Fibroblast of skin of left biceps (primary cell): Measurements from ENCODE around the gene GSTP1.
"Not testable (repeated sequence)": the region's sequence is repeated elsewhere in the genome, so short reads cannot be mapped to it uniquely, and the experiment has no call there.

Experiments
- DNase-seq, 2 experiments: peaks; one replicate each; pipeline ENCODE4 v3.0.0-alpha.2; 2013; ENCODE audit warnings: low read depth in 2 of 2

Gene GSTP1

GRCh38 chr11:67563705-67564114 lies 19.9 kb upstream of the GSTP1 start:
- DNase-seq = peak; percentile 59 to 65

GRCh38 chr11:67564230-67564629 lies 19.4 kb upstream of the GSTP1 start:
- DNase-seq = no peak

GRCh38 chr11:67571443-67571842 lies 12.2 kb upstream of the GSTP1 start:
- no peak for DNase-seq

- no peak for DNase-seq
These were observed 11.3 kb upstream of the GSTP1 start for GRCh38 chr11:67572305-67572704.

- DNase-seq = peak in 1 of 2 experiments; percentile 9
These were observed 10.7 kb upstream of the GSTP1 start for GRCh38 chr11:67572747-67573419.

GRCh38 chr11:67574938-67575337 lies 8.7 kb upstream of the GSTP1 start:
- DNase-seq = no peak

- no peak for DNase-seq
These were observed 6.7 kb upstream of the GSTP1 start for GRCh38 chr11:67576735-67577475.

- DNase-seq = no peak
These were observed 5.7 kb upstream of the GSTP1 start for GRCh38 chr11:67577951-67578350.

- no peak for DNase-seq
These were observed 2.1 kb upstream of the GSTP1 start for GRCh38 chr11:67581469-67581868.

GRCh38 chr11:67582011-67582410 lies 1.6 kb upstream of the GSTP1 start:
- no peak for DNase-seq

- DNase-seq = peak in 1 of 2 experiments; percentile 6
These were observed 731 bp downstream of the GSTP1 start for GRCh38 chr11:67584205-67584880.

- no peak for DNase-seq
These were observed 1.6 kb downstream of the GSTP1 start for GRCh38 chr11:67584881-67585873.

- DNase-seq = no peak
These were observed 2.3 kb downstream of the GSTP1 start for GRCh38 chr11:67585911-67586310.

- DNase-seq = no peak
These were observed 3.1 kb downstream of the GSTP1 start for GRCh38 chr11:67586568-67587250.

- DNase-seq = no peak
These were observed 4.5 kb downstream of the GSTP1 start for GRCh38 chr11:67588136-67588503.

GRCh38 chr11:67588899-67589415 lies 5.3 kb downstream of the GSTP1 start:
- DNase-seq = not testable (repeated sequence)

- no peak for DNase-seq
These were observed 9.4 kb downstream of the GSTP1 start for GRCh38 chr11:67592880-67593564.

- no peak for DNase-seq
These were observed 9.9 kb downstream of the GSTP1 start for GRCh38 chr11:67593565-67593905.

GRCh38 chr11:67594480-67594879 lies 10.9 kb downstream of the GSTP1 start:
- DNase-seq = no peak

GRCh38 chr11:67596753-67597300 lies 13.2 kb downstream of the GSTP1 start:
- DNase-seq = no peak
